Activated T-cell treated with anti-CD3 and anti-CD28 coated beads for 24 hours (primary cell): Measurements from ENCODE around the gene BTBD17.

Experiments
- DNase-seq: peaks from one replicate; pipeline ENCODE4 v3.0.0-alpha.2; 2020; ENCODE audit warnings: low read depth

The BTBD17 gene

DNA sequence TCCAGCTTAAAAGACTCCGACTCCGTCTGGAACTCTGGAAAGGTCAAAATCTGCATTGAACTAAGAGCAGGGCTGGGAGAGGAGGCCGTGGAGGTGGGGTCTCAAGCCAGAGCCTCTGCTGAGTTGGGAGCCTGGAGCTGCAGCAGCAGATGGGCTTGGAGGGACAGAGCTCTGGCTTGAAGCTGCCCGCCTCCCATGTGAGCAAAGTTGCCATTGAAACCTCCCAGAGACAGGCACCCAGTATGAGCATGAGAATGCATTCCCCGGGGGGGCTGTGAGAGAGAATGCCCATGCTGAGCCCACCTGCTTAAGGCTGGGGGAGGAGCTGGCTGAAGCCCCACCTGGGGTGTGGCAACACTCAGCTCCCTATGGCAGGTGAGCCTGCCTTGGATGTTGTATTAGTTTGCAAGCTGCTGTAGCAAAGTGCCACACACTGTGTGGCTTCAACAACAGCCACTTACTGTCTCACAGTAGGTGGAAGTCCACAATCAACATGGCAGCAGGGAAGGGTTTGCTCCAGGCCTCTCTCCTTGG lies 26.1 kb downstream of the BTBD17 start:
- DNase-seq: no peak

DNA sequence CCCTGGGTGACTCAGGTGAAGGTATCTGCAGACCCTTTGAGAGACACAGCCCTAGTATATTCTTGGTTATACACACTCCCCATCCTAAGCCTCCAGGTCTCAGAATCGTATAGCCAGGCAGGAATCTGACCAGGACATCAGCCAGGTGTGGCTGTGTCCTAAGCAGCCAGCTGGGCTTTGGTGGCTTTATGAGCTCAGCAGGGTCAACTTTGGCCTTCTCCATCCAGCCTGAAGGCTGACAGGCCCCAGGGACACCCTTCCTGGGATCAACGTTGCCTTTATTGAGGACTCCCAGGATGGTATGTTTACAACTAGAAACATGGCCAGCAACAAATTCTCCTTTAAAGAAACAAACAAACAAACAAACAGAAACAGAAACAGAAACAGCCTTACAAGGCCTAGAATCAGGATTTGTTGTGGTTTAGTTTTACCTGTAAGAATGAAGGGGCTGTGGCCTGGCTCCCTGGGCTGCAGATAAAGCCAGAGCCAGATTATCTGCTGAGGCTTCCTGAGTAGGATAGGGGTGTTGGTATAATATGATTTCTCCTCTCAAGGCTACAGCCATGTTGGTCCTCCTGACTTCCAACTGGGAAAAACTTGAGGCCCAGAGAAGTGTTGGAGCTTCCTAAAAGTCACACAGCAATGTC lies 27.2 kb downstream of the BTBD17 start:
- no peak for DNase-seq

DNA sequence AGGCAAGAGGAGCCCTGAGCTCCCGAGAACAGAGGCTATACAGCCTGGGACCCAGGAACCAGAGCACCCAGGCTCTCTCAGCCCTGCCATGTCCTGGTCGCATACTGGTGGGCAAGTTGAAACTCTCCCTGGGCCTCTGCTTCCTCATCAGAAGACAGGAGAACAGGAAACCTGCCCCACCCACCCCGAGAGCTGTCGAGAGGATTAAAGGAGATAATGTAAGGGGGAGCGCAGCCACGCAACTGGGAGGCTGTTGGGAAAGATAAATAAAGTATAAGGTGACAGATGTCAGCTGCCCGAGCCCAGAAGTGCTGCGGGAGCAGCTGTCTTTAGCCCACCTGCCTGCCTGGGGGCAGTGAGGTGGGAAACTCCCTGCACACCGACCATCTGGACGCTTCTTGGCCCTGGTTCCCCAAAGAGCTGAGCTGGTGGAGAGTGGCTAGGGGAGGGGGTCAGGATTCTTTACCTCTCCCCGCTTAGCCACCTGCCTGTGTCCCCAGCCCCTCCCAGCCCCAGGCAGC lies 28.8 kb downstream of the BTBD17 start:
- no peak for DNase-seq

GRCh38 chr17:74332017-74332650 lies 29.5 kb downstream of the BTBD17 start:
- DNase-seq: no peak

DNA sequence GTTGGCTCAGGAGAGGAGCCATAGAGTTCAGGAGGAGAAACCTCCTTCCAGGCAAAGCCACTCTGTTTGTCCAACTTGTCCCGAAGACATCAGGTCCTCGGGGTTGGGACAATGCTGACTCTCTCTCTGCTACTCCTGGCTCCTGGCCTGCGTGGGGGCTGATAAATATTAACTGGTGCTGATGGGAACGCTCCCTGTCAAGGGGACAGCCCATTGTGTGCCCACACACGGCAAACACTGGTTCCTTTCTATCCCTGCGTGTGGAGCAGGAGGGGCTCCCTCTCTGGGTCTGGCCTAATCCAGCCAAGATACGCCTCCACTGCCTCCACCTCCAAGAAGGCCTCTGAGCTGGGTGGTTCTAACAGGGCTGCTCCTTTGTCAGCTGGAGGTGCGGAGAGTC lies 31.2 kb downstream of the BTBD17 start:
- no peak for DNase-seq

DNA sequence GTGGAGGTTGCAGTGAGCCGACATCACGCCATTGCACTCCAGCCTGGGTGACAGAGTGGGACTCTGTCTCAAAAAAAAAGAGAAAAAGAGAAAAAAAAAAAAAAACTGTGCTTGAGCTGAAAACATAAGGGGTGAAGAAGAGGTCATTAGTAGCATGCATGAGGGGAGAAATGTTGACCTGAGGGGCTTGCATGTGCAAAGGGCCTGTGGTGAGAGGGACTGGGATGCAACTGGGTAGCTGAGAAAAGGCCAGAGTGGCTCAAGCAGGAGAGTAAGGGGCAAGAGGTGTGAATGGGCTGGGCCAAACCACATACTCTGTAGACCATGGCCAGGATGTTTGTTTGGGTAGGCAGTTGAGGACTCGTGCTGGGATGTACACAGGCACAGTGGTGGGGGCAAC lies 32.3 kb downstream of the BTBD17 start:
- no peak for DNase-seq

GRCh38 chr17:74328487-74328886 lies 33.2 kb downstream of the BTBD17 start:
- no peak for DNase-seq

DNA sequence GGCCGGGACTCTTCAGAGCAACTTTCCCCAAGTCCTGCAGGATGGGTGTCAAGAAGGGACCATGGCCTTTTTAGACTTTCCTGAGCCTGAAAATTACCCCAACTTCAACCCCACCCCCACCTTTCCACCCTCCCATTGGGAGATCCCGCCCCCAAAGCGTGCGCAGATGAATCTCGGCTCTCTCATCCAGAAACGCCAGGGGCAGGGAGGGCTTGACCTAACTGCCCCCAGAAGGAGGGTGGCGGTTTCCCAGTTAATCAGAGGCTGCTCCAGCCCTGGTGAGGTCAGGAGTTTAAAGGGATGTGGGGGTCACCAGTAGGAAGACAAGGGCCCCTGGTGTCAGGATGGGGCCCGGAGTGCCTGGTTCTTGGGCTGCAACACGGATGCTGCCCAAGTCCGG lies 35.2 kb downstream of the BTBD17 start:
- no peak for DNase-seq

GRCh38 chr17:74325743-74326379 lies 35.8 kb downstream of the BTBD17 start, which contains the start of gene KIF19:
KIF19 (plus strand) TSS chr17:74326226; CDS start chr17:74326350, 124 bp downstream.
- peak; percentile 44 for DNase-seq

DNA sequence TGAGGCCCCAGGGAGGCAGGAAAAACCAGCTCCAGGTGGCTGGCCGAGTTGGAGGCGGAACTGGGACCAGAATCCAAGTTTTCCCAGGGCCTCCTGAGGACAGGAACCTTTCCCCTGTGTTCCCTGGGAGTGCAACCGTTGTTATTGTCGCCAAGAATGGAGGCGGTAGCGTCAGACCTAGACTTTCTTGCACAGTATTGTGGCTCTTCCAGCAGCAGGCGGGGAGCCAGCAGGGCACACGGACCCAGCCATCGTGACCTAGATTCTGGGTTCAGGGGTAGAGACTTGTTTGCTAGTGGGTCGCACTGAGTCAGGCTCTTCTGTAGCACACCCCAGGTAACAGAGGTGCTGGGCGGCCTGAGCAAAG lies 36.3 kb downstream of the BTBD17 start:
- DNase-seq: no peak

DNA sequence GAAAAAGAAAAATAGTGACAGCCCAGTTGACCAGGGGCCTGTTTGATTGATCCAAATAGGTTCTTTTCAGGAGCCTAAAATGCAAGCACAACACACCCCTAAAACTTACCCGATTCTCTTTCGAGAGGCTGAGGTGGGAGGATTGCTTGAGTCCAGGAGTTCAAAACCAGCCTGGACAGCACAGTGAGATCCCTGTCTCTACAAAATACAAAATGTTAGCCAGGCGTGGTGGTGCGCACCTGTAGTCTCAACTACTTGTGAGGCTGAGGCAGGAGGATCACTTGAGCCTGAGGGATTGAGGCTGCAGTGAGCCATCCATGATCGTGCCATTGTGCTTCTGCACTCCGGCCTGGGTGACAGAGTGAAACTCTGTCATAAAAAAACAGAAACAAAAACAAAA lies 37.1 kb downstream of the BTBD17 start:
- DNase-seq: no peak

DNA sequence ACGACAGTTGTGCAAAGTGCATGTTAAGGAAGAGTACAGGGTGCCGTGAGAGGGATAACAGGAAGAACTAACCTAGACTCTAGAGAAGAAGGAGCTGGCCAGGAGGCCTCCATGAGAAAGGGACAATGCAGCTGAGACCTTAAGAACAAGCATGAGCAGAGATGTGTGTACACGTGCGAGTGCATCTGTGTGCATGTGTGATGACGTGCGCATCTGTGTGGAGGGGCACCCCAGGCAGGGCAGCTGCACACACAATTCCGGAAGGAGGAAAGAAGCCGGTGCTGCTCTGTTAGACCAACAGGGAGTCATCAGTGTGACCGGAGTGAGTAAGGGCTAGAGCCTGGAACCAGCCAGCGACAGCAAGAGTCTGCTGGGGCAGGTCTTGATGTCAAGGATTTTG lies 43.3 kb downstream of the BTBD17 start:
- no peak for DNase-seq

DNA sequence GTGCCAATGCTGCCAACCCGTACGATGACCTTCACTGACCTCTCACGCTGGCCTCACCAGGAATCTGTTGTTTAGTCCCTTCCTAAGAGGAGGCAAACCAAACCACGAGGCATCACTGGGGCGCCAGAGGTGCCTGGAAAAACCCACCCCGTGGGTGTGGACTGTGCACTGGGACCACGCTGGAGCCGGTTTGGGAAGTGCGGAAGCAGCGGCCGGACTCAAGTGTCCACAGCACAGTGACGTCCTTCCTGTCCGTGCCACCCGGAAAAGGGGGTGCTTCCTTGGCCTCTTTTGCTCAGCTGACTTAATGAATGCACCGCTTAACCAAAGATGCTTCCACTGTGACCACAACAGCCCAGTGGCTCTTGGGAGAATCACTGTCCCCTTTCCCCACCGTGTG lies 44.6 kb downstream of the BTBD17 start:
- DNase-seq: no peak

DNA sequence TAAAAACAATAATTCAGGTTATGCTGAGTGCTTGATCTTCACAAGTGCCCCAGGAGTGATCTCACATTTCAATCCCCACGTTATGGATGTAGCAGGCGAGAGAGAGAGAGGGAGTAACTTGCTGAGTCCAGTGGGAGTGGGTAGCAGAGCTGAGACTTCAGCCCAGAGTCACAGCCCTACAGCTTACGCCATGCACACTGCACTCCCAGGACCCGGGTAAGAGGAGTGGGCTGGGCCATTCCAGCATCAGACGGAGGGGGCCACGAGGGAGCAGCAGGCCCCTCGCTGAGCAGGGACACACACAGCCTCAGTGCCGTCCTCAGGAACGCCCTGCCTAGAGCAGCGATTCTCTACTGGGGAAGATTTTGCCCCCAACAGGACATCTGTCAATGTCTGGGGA lies 45.4 kb downstream of the BTBD17 start:
- no peak for DNase-seq

DNA sequence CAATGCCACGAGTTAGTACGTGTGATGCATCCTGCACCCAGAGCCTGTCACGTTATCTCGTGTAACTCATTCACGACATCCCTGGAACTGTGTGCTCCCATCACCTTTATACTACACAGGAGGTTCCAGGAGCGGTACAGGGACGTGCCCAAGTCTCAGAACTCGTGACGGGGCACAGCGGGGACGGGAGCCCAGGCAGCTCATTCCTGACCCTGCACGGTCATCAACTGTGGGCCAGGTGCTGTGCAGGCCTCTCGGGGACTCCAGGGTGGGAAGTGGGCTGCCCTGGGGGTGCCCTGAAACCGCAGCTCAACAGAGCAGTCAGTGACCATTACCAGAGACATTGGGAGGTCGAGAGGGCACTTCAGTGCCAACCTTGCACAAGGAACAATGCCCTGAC lies 46.8 kb downstream of the BTBD17 start:
- no peak for DNase-seq

GRCh38 chr17:74309902-74310301 lies 51.8 kb downstream of the BTBD17 start:
- no peak for DNase-seq

GRCh38 chr17:74307984-74308773 lies 53.5 kb downstream of the BTBD17 start:
- DNase-seq: no peak
